NCI-H1092 (cell line): ENCODE measurements around the gene NSD1.

ENCODE experiments used
- DNase-seq: peaks from one replicate; lab custom pipeline; 2025; lab: John Stamatoyannopoulos, UW

NSD1 gene

GRCh38 chr5:177349762-177350161, 216.2 kb downstream of the NSD1 start:
- DNase-seq = no peak
